Loucy (cell line): Measurements from ENCODE around the gene RIMKLB.

Experiments used
- H2AFZ ChIP-seq: fragments of 200-600 bp; sonication (generic); 2 replicates; pipeline ENCODE4 v1.6.0; 2016; ENCODE audit warnings: antibody characterized with exemption, mild to moderate bottlenecking, low read length, moderate library complexity
- H3F3A ChIP-seq: fragments of 200-600 bp; 2 replicates; pipeline ENCODE4 v1.6.0; 2016; ENCODE audit warnings: antibody characterized with exemption, low read depth, mild to moderate bottlenecking
- H3K27me3 ChIP-seq: fragments of 200-600 bp; sonication (generic); 2 replicates; pipeline ENCODE4 v1.6.1; 2014; ENCODE audit warnings: low read length, mild to moderate bottlenecking; ENCODE audit not compliant: insufficient read depth, poor library complexity, severe bottlenecking
- H3K36me3 ChIP-seq: fragments of 200-600 bp; sonication (generic); 2 replicates; pipeline ENCODE4 v1.6.1; 2016; ENCODE audit warnings: low read length; ENCODE audit not compliant: insufficient read depth
- H3K4me1 ChIP-seq: fragments of 200-600 bp; sonication (generic); 2 replicates; pipeline ENCODE4 v1.5.1; 2014; ENCODE audit warnings: low read length, mild to moderate bottlenecking; ENCODE audit not compliant: insufficient read depth, poor library complexity, severe bottlenecking
- H3K4me2 ChIP-seq: fragments of 200-600 bp; sonication (generic); 2 replicates; pipeline ENCODE4 v1.6.0; 2014; ENCODE audit warnings: antibody characterized with exemption, low read length, low read depth, mild to moderate bottlenecking; ENCODE audit not compliant: poor library complexity, severe bottlenecking
- H3K4me3 ChIP-seq: fragments of 200-600 bp; sonication (generic); 2 replicates; pipeline ENCODE4 v1.5.1; 2014; ENCODE audit warnings: low read length, mild to moderate bottlenecking, mixed read lengths; ENCODE audit not compliant: poor library complexity, severe bottlenecking
- H3K79me2 ChIP-seq: fragments of 200-600 bp; sonication (generic); 2 replicates; pipeline ENCODE4 v1.6.1; 2014; ENCODE audit warnings: low read length; ENCODE audit not compliant: insufficient read depth
- H3K9ac ChIP-seq: fragments of 200-600 bp; sonication (generic); 2 replicates; pipeline ENCODE4 v1.6.0; 2014; ENCODE audit warnings: mild to moderate bottlenecking, low read depth, low read length, moderate library complexity; ENCODE audit not compliant: poor library complexity, severe bottlenecking
- H3K9me2 ChIP-seq: fragments of 200-600 bp; sonication (generic); replicated peaks from 2 replicates; pipeline ENCODE4 v1.6.1; 2016; ENCODE audit warnings: low read depth, low read length, mixed read lengths
- H3K9me3 ChIP-seq: fragments of 200-600 bp; sonication (generic); 2 replicates; pipeline ENCODE4 v1.6.1; 2014; ENCODE audit warnings: mild to moderate bottlenecking, antibody characterized with exemption, low read length, low read depth; ENCODE audit not compliant: insufficient read depth
- H4K20me1 ChIP-seq: fragments of 200-600 bp; sonication (generic); 2 replicates; pipeline ENCODE4 v1.6.0; 2014; ENCODE audit warnings: antibody characterized with exemption, low read length, mild to moderate bottlenecking; ENCODE audit not compliant: insufficient read depth, poor library complexity, severe bottlenecking
- EZH2phosphoT487 ChIP-seq: fragments of 200-600 bp; IDR thresholded peaks from 2 replicates; pipeline ENCODE4 v1.6.1; 2018; ENCODE audit warnings: antibody characterized with exemption, mild to moderate bottlenecking, moderate library complexity, borderline replicate concordance
- TF ChIP-seq, protein P1 (sequence below): fragments of 200-600 bp; sonication (generic); conservative IDR thresholded peaks from 2 replicates; pipeline ENCODE4 v1.5.1; 2014; ENCODE audit warnings: mild to moderate bottlenecking, antibody characterized with exemption, low read length

RIMKLB gene

DNA sequence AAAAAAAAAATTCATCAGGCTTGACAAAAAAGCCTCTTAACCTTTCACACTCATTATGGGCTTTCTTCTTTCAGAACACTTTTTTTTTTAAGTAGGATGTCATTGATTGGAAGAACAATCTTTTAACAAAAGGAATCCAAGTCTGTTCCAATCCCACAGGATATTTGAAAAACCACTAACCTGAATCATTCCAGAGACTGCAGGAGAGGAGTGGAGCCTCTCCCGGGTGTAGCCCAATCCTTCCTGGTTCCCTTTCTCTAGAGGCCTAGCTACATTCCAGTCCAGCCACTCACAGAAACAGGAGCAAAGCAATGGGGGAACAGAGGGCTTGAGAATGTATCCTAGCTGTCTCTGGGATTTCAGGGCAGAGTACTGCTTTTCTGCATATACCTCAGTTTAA is 39.4 kb upstream of the RIMKLB start:
- no peaks in the 10 kb centered on the region for H3F3A ChIP-seq
- no peaks in the 10 kb centered on the region for H4K20me1 ChIP-seq
- no peak for TF ChIP-seq EZH2phosphoT487
- TF ChIP-seq, protein P1, sequence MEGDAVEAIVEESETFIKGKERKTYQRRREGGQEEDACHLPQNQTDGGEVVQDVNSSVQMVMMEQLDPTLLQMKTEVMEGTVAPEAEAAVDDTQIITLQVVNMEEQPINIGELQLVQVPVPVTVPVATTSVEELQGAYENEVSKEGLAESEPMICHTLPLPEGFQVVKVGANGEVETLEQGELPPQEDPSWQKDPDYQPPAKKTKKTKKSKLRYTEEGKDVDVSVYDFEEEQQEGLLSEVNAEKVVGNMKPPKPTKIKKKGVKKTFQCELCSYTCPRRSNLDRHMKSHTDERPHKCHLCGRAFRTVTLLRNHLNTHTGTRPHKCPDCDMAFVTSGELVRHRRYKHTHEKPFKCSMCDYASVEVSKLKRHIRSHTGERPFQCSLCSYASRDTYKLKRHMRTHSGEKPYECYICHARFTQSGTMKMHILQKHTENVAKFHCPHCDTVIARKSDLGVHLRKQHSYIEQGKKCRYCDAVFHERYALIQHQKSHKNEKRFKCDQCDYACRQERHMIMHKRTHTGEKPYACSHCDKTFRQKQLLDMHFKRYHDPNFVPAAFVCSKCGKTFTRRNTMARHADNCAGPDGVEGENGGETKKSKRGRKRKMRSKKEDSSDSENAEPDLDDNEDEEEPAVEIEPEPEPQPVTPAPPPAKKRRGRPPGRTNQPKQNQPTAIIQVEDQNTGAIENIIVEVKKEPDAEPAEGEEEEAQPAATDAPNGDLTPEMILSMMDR, result no peak
- no peaks in the 10 kb centered on the region for H3K79me2 ChIP-seq
- H3K27me3 ChIP-seq, result no peaks in the 10 kb centered on the region
- no peaks in the 10 kb centered on the region for H3K9me3 ChIP-seq
- H2AFZ ChIP-seq, result no peak overlapping the region
- H3K36me3 ChIP-seq, result no peaks in the 10 kb centered on the region
- H3K4me2 ChIP-seq, result no peak overlapping the region
- H3K9me2 ChIP-seq, result no peaks in the 10 kb centered on the region
- H3K4me1 ChIP-seq, result no peaks in the 10 kb centered on the region
- H3K9ac ChIP-seq, result no peak overlapping the region
- no peak overlapping the region for H3K4me3 ChIP-seq

DNA sequence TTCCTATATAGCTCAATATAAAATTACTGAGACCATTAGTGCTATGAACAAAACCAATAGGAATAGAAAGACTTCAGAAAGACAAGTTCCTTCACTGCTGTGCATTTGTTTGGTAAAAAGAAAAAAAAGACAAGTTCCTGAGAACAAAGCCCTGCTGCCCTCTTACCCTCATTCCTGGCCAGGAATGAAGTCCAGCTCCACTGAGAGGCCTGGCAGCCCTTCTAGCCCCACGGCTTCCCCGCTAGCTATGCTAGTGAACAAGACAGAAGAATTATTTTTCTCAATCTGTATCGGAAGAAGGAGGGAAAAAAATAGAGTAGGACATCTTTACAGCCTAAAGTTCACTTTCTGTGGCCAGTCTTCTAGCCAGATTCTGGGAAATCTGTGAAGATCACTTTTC is 36.8 kb upstream of the RIMKLB start:
- Histone ChIP-seq H3K9ac (no peak overlapping the region), H3K4me3 (no peak overlapping the region), H3K9me3 (no peaks in the 10 kb centered on the region), H2AFZ (no peak overlapping the region), H3K4me1 (no peaks in the 10 kb centered on the region), H3F3A (no peaks in the 10 kb centered on the region), H3K36me3 (no peaks in the 10 kb centered on the region), H3K79me2 (no peaks in the 10 kb centered on the region), H3K9me2 (no peaks in the 10 kb centered on the region), H4K20me1 (no peaks in the 10 kb centered on the region), H3K4me2 (no peak overlapping the region), H3K27me3 (no peaks in the 10 kb centered on the region)
- no peak for TF ChIP-seq EZH2phosphoT487
- TF ChIP-seq, protein P1, result no peak

DNA sequence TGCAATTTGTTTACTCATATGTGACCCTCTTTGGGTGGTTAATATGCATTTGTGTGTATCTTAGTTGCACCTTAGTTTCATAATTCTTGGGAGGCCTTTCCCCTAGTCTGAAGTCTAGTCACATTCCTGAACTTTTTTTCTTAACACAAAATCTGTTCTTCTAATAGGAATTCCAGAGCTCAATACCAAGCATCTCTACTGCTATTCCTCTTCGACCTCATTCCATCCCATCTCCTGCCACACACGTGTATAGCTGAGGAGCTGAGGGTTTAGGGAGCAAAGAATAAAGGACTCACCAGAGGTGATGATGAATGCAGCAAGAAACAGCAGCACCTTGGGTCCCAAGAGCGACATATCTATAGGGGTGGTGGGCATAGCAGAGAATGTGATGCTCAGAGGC is 36.0 kb upstream of the RIMKLB start:
- no peak overlapping the region for H3K4me3 ChIP-seq
- H2AFZ ChIP-seq, result no peak overlapping the region
- H3K9ac ChIP-seq, result no peak overlapping the region
- TF ChIP-seq EZH2phosphoT487, result no peak
- TF ChIP-seq, protein P1, result no peak
- no peaks in the 10 kb centered on the region for H4K20me1 ChIP-seq
- no peaks in the 10 kb centered on the region for H3F3A ChIP-seq
- H3K4me1 ChIP-seq, result no peaks in the 10 kb centered on the region
- H3K36me3 ChIP-seq, result no peaks in the 10 kb centered on the region
- H3K9me3 ChIP-seq, result no peaks in the 10 kb centered on the region
- H3K9me2 ChIP-seq, result no peaks in the 10 kb centered on the region
- H3K79me2 ChIP-seq, result no peaks in the 10 kb centered on the region
- H3K27me3 ChIP-seq, result no peaks in the 10 kb centered on the region
- H3K4me2 ChIP-seq, result no peak overlapping the region
